ENCODE results near the gene DEPP1.
"Not testable (repeated sequence)": the region's sequence is repeated elsewhere in the genome, so short reads cannot be mapped to it uniquely, and the experiment has no call there.

DEPP1 gene, protein sequence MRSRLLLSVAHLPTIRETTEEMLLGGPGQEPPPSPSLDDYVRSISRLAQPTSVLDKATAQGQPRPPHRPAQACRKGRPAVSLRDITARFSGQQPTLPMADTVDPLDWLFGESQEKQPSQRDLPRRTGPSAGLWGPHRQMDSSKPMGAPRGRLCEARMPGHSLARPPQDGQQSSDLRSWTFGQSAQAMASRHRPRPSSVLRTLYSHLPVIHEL
- total RNA-seq = 0 to 1.5 (median 0) reads per million in 9 experiments

DNA sequence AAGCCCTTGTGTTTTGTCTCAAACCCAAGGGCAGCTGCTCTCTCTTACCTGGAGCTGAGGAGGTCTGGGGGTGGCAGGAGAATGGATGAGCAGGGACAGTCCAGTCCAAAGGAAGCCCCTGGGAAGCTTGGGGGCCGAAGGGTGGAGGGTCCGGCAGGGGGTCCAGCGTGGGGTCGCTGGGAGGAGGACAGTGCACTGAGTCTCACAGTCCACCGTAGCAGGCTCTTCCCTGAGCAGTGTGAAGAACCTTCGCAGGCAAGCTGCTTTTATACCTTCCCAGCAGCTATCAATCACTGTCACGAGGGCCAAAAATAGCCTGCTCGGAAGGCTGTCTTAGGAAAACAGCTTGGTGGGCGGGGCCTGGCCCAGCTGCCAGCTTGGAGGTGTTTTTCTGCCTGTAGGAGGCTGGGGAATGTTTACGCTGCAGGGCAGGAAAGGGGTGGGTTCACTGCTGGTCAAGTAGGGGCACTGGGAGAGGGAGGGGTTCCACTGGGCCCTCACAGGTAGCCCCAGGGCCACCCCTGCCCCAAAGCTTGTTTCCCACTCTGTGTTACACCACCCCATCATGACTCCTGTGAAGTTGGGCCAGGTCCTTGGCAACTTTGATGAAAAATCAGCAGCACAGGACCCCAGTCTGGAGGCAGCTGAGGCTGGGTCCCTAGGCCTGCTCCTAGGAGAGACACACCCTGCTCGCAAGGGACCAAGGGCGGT, at the start of gene DEPP1:
TSS of gene DEPP1 (minus strand) at position 240 of the 711 bp plus-strand sequence. CDS start 779 bp downstream, outside the sequence.
- Mint-ChIP-seq H3K4me3 (no peak within 1 kb of the TSS), H3K9me3 (no peaks in the 10 kb centered on the region), H3K36me3 (ENCODE audit: insufficient read depth) (no peaks in the 10 kb centered on the region), H3K27ac (no peak within 1 kb of the TSS), H3K27me3 (no peaks in the 10 kb centered on the region), H3K4me1 (ENCODE audit: low read depth in 2 of 2) (peaks cover 0 to 2% of the 10 kb centered on the region in 2 donors)
- ATAC-seq (replicated peaks) (no peak), DNase-seq (no peak)

DNA sequence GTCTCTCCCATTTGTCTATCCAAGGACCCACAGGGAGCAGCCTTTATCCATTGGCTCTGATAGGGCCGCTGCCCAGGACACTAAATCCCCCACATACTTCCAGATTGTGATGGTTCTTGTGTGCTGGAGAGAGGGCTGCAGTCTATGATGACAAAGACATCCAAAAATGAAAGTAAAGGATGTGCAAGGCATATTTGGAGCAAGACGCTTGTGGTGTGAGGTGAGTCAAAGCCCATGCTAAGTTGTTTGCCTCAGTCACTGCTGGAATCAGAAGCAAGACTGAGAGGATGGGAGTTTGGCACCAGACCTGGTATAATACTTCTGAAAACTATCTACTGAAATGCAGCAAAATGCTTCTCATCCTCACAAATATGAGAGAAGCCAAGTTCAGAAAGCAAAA, 44.8 kb upstream of the DEPP1 start:
- Mint-ChIP-seq H3K9me3 (peaks cover 4 to 14% of the 10 kb centered on the region in 2 donors), H3K4me3 (no peak overlapping the region), H3K27me3 (peaks cover 0 to 10% of the 10 kb centered on the region in 2 donors), H3K27ac (no peak overlapping the region), H3K4me1 (ENCODE audit: low read depth in 2 of 2) (peaks cover 0 to 2% of the 10 kb centered on the region in 2 donors), H3K36me3 (ENCODE audit: insufficient read depth) (no peaks in the 10 kb centered on the region)
- ATAC-seq (replicated peaks) = no peak
- no peak for DNase-seq

DNA sequence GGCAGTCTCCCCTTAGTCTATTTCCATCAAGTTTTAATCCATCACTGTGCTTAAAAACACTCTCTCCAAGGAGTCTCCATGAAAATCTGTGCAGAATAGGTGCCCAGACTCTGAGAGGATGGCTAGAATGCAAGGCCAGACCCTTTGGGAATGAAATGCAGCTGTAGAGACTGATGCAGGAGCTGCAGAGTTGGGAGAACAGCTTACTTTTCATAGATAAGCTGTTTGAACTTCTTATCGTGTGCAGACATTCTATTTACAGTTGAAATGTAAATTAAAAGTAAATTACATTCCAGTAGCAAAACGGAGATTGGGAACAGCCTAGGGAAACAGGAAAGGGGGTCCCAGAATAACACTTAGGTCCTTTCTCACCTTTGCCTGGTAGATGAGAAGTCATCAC, 37.0 kb upstream of the DEPP1 start:
- no peaks in the 10 kb centered on the region for H3K9me3 Mint-ChIP-seq
- ATAC-seq (replicated peaks) (no peak), DNase-seq (no peak)
- H3K4me3 Mint-ChIP-seq = no peak overlapping the region
- H3K4me1 Mint-ChIP-seq (ENCODE audit: low read depth in 2 of 2) = no peaks in the 10 kb centered on the region
- no peak overlapping the region for H3K27ac Mint-ChIP-seq
- no peaks in the 10 kb centered on the region for H3K36me3 Mint-ChIP-seq (ENCODE audit: insufficient read depth)
- H3K27me3 Mint-ChIP-seq = peaks cover 7% of the 10 kb centered on the region in 2 donors

- not testable (repeated sequence) for H3K4me3 Mint-ChIP-seq, H3K9me3 Mint-ChIP-seq, H3K27ac Mint-ChIP-seq
Measured at GRCh38 chr10:45014557-45014956, 35.9 kb upstream of the DEPP1 start.

DNA sequence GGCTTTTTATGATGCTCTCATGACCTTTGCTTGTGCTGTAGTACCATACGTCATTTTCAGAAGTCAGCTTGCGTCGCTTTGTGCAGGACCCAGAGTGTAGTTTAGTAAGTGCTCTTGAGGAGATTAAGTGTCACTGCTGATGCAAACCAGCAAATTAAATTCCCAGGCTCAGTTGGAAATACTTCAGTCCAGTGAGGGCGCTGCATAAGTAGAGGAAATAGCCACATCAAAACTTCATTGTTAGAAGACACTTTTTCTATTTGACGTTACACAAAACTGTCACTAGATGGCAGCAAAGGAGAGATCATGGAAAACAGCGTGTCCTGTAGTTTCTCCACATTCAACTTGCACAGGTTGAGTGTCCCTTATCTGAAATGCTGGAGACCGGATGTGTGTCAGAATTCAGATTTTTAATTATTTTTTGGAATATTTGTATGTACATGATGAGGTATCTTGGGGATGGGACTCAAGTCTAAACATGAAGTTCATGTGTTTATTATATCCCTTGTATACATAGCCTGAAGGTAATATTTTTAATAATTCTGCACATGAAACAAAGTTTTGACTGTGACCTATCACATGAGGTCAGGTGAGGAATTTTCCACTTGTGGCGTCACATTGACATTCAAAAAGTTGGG, 30.0 kb upstream of the DEPP1 start:
- peak; percentile 29 to 40 (median 37) for DNase-seq
- Mint-ChIP-seq H3K9me3 (no peaks in the 10 kb centered on the region), H3K27ac (no peak overlapping the region), H3K4me1 (ENCODE audit: low read depth in 2 of 2) (peaks cover 3 to 6% of the 10 kb centered on the region in 2 donors), H3K36me3 (ENCODE audit: insufficient read depth) (peaks cover 18% of the 10 kb centered on the region), H3K27me3 (peaks cover 7% of the 10 kb centered on the region in 2 donors), H3K4me3 (no peak overlapping the region)
- peak; percentile 80 for ATAC-seq (replicated peaks)

More at GRCh38 chr10:45014557-45014956, 35.9 kb upstream of the DEPP1 start:
- H3K4me1 Mint-ChIP-seq (ENCODE audit: low read depth in 2 of 2); ATAC-seq (replicated peaks); H3K27me3 Mint-ChIP-seq; H3K36me3 Mint-ChIP-seq (ENCODE audit: insufficient read depth); DNase-seq: not testable (repeated sequence)

- Mint-ChIP-seq H3K27ac (peak overlapping the region in 1 of 2 donors; percentile 81), H3K9me3 (no peaks in the 10 kb centered on the region), H3K36me3 (ENCODE audit: insufficient read depth) (peaks cover 27% of the 10 kb centered on the region), H3K27me3 (no peaks in the 10 kb centered on the region), H3K4me3 (no peak overlapping the region), H3K4me1 (ENCODE audit: low read depth in 2 of 2) (peaks cover 11 to 19% of the 10 kb centered on the region in 2 donors)
- DNase-seq (no peak), ATAC-seq (replicated peaks) (no peak)
Measured at GRCh38 chr10:45006276-45007030, 27.8 kb upstream of the DEPP1 start.

DNA sequence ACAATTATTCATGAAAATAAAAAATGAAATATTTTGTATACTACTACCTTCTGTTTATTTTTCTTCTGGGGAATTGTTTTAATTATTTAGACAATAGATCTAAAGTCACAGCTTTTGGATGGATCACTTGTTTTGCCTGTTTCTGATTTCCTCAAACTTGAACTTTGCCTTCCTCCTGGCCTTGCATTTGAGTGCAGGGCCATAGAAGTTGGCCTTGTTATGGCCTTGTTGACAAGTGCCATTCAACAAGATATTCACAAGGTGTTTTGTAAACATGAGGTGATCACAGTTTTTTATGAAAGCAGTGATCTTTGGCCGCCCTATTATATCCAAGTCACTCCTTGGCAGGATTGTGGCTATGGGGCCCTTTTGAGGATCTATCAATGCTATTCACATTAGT, 26.7 kb upstream of the DEPP1 start:
- peak overlapping the region in 1 of 2 donors; percentile 28 for H3K27ac Mint-ChIP-seq
- no peaks in the 10 kb centered on the region for H3K9me3 Mint-ChIP-seq
- ATAC-seq (replicated peaks) (no peak), DNase-seq (no peak)
- no peak overlapping the region for H3K4me3 Mint-ChIP-seq
- H3K36me3 Mint-ChIP-seq (ENCODE audit: insufficient read depth) = peaks cover 30% of the 10 kb centered on the region
- H3K4me1 Mint-ChIP-seq (ENCODE audit: low read depth in 2 of 2) = peaks cover 14 to 26% of the 10 kb centered on the region in 2 donors
- no peaks in the 10 kb centered on the region for H3K27me3 Mint-ChIP-seq

- H3K4me3 Mint-ChIP-seq = no peak overlapping the region
- DNase-seq (no peak), ATAC-seq (replicated peaks) (no peak)
- H3K9me3 Mint-ChIP-seq = no peaks in the 10 kb centered on the region
- H3K27me3 Mint-ChIP-seq = no peaks in the 10 kb centered on the region
- H3K27ac Mint-ChIP-seq = no peak overlapping the region
- peaks cover 32% of the 10 kb centered on the region for H3K36me3 Mint-ChIP-seq (ENCODE audit: insufficient read depth)
- H3K4me1 Mint-ChIP-seq (ENCODE audit: low read depth in 2 of 2) = peaks cover 20 to 32% of the 10 kb centered on the region in 2 donors
Measured at GRCh38 chr10:45004661-45005060, 26.1 kb upstream of the DEPP1 start.

- no peak for DNase-seq
- Mint-ChIP-seq H3K4me3 (no peak overlapping the region), H3K4me1 (ENCODE audit: low read depth in 2 of 2) (peaks cover 21 to 33% of the 10 kb centered on the region in 2 donors), H3K36me3 (ENCODE audit: insufficient read depth) (peaks cover 32% of the 10 kb centered on the region), H3K27me3 (no peaks in the 10 kb centered on the region), H3K27ac (peak overlapping the region; percentile 44 to 71), H3K9me3 (no peaks in the 10 kb centered on the region)
- no peak for ATAC-seq (replicated peaks)
Measured at GRCh38 chr10:45003432-45004000, 24.9 kb upstream of the DEPP1 start.

DNA sequence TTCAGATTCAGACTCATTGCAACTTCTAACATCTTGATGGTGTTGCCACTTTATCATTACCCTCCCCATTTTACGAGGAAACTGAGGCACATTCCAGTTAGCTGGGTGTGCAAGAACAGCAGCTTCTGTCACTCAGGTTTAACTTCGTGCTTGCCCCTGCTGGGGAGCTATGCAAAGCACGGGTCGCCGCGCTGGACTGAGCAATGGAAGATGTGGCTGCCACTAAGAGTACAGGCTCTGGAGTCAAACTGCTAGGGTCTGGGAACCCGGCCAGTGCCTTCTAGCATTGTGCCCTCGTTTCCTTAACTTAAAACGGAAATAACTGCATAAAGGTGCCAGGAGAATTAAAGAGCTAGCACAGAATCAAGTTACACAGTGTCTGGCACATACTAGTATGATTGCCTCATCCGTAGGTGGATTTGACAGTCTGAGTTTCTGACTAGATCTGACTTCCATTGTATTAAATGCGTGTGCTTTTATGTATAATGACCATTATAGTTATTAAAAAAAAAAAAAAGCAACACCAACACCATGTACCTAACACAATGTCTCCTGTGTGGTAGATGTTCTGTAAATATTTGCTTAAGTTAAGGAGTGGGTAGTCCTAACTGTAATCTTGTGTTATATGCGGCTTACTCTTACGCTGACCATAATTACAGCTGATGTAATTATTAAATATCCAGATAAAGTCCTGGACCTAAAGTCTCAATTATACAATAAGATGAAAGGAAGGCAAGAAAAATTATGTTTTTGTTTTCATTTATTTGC, 23.0 kb upstream of the DEPP1 start:
- H3K27ac Mint-ChIP-seq = peak overlapping the region; percentile 82 to 95
- peak; percentile 69 for ATAC-seq (replicated peaks)
- H3K4me3 Mint-ChIP-seq = peak overlapping the region; percentile 78 to 84
- H3K9me3 Mint-ChIP-seq = no peaks in the 10 kb centered on the region
- DNase-seq = peak; percentile 42 to 57 (median 43)
- peaks cover 32% of the 10 kb centered on the region for H3K36me3 Mint-ChIP-seq (ENCODE audit: insufficient read depth)
- H3K27me3 Mint-ChIP-seq = no peaks in the 10 kb centered on the region
- H3K4me1 Mint-ChIP-seq (ENCODE audit: low read depth in 2 of 2) = peaks cover 21 to 33% of the 10 kb centered on the region in 2 donors

DNA sequence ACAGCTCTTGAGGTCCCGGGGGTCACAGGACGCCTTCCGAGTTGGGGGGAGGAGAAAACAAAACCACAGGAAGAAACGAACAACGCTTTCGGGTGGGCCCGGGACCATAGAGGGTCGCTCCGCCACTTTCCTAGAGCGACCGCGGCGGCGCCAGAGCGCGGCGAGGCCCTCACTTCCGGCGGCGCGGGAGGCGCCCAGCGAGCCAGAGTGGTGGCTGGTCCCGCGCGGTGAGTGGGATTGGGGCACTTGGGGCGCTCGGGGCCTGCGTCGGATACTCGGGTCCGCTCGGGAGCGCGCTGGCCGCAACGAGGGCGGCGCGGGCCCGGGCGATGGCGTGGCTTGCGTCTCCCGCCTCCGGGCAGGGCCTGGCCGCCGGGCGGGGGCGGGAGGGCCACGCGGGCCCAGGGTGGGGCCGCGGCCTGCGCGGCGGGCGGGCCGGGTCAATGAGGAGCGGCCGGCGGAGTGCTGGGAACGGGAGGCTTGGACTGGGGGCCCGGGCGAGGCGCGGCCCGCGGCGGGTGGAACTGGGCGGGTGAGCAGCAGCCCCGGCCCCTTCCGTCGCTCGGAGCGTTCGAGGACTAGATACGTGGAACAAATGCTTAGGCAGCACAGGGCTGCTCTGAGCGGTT, 22.3 kb upstream of the DEPP1 start, which contains the start of gene ZNF22:
TSS of gene ZNF22 (plus strand) at position 172 of the 629 bp plus-strand sequence. CDS start 2,446 bp downstream, outside the sequence.
- Mint-ChIP-seq H3K4me3 (peak within 1 kb of the TSS; percentile 78 to 84), H3K36me3 (ENCODE audit: insufficient read depth) (peaks cover 32% of the 10 kb centered on the region), H3K4me1 (ENCODE audit: low read depth in 2 of 2) (peaks cover 23 to 34% of the 10 kb centered on the region in 2 donors), H3K27me3 (no peaks in the 10 kb centered on the region), H3K27ac (peak within 1 kb of the TSS; percentile 82 to 95), H3K9me3 (no peaks in the 10 kb centered on the region)
- peak; percentile 59 to 66 (median 65) for DNase-seq
- ATAC-seq (replicated peaks) = peak; percentile 77

Measured in effector memory CD8-positive, alpha-beta T cell (primary cell).